ENCODE results near the gene OR6B3. TPM values are rescaled to one million over a fixed set of nuclear protein-coding genes. Genes with fewer than 3 reads are reported as not detected.

Gene OR6B3
- total RNA-seq, 3 donors from 2014 or later (not counting 1 experiment from before 2014, with no cell fraction given): not detected

- DNase-seq (no peak), ATAC-seq (peak in 1 of 3 donors; percentile 21)
- Histone ChIP-seq H3K9me3 (ENCODE audit: control insufficient read depth, insufficient read depth, low read length) (peaks cover 2% of the 10 kb centered on the region), H3K27me3 (ENCODE audit: control insufficient read depth, insufficient read depth, low read length) (peaks cover 2% of the 10 kb centered on the region), H3K36me3 (ENCODE audit: control insufficient read depth, insufficient read depth, low read length) (no peaks in the 10 kb centered on the region), H3K4me1 (ENCODE audit: control insufficient read depth, insufficient read depth, low read length) (no peaks in the 10 kb centered on the region), H3K27ac (ENCODE audit: low read length) (no peak overlapping the region), H3K4me3 (ENCODE audit: low read length) (no peak overlapping the region)
- H3K27me3 Mint-ChIP-seq (ENCODE audit: low read depth in 2 of 2): peaks cover 30 to 55% of the 10 kb centered on the region in 2 donors
- no peak overlapping the region for H3K4me3 Mint-ChIP-seq
- H3K36me3 Mint-ChIP-seq: peaks cover 24% of the 10 kb centered on the region
- H3K9me3 Mint-ChIP-seq: peaks cover 3 to 12% of the 10 kb centered on the region in 2 donors
- no peaks in the 10 kb centered on the region for H3K4me1 Mint-ChIP-seq
- WGBS (ENCODE audit: insufficient coverage): 81% methylated on average over 5 of the region's 5 CpGs
- intact Hi-C loops (cut with micrococcal nuclease): no loop called here
- H3K27ac Mint-ChIP-seq: no peak overlapping the region
- no peak for TF ChIP-seq CTCF (IDR thresholded peaks at IDR 0.05)
These were observed 36.0 kb upstream of the OR6B3 start for GRCh38 chr2:240089306-240089705.

- Mint-ChIP-seq H3K27ac (no peak overlapping the region), H3K9me3 (peaks cover 3 to 12% of the 10 kb centered on the region in 2 donors), H3K27me3 (ENCODE audit: low read depth in 2 of 2) (peaks cover 12 to 59% of the 10 kb centered on the region in 2 donors), H3K36me3 (peaks cover 19% of the 10 kb centered on the region), H3K4me3 (no peak overlapping the region), H3K4me1 (no peaks in the 10 kb centered on the region)
- intact Hi-C loops (cut with micrococcal nuclease): no loop called here
- DNase-seq (no peak), ATAC-seq (no peak)
- Histone ChIP-seq H3K27ac (ENCODE audit: low read length) (no peak overlapping the region), H3K36me3 (ENCODE audit: control insufficient read depth, insufficient read depth, low read length) (no peaks in the 10 kb centered on the region), H3K27me3 (ENCODE audit: control insufficient read depth, insufficient read depth, low read length) (peaks cover 2% of the 10 kb centered on the region), H3K4me3 (ENCODE audit: low read length) (no peak overlapping the region), H3K9me3 (ENCODE audit: control insufficient read depth, insufficient read depth, low read length) (peaks cover 2% of the 10 kb centered on the region), H3K4me1 (ENCODE audit: control insufficient read depth, insufficient read depth, low read length) (no peaks in the 10 kb centered on the region)
- TF ChIP-seq CTCF (IDR thresholded peaks at IDR 0.05): no peak
These were observed 33.2 kb upstream of the OR6B3 start for GRCh38 chr2:240086563-240086962.

GRCh38 chr2:240078631-240079030 lies 25.3 kb upstream of the OR6B3 start:
- Mint-ChIP-seq H3K9me3 (peaks cover 4 to 6% of the 10 kb centered on the region in 2 donors), H3K36me3 (peaks cover 14% of the 10 kb centered on the region), H3K27ac (no peak overlapping the region), H3K4me3 (no peak overlapping the region), H3K27me3 (ENCODE audit: low read depth in 2 of 2) (peaks cover 9 to 70% of the 10 kb centered on the region in 2 donors), H3K4me1 (no peaks in the 10 kb centered on the region)
- ATAC-seq (no peak), DNase-seq (no peak)
- no peaks in the 10 kb centered on the region for H3K36me3 ChIP-seq (ENCODE audit: control insufficient read depth, insufficient read depth, low read length)
- TF ChIP-seq CTCF (IDR thresholded peaks at IDR 0.05): no peak
- H3K4me1 ChIP-seq (ENCODE audit: control insufficient read depth, insufficient read depth, low read length): no peaks in the 10 kb centered on the region
- peaks cover 2% of the 10 kb centered on the region for H3K27me3 ChIP-seq (ENCODE audit: control insufficient read depth, insufficient read depth, low read length)
- H3K4me3 ChIP-seq (ENCODE audit: low read length): no peak overlapping the region
- no peak overlapping the region for H3K27ac ChIP-seq (ENCODE audit: low read length)
- no CpG with 5 or more reads among the region's 2 CpGs for WGBS (ENCODE audit: insufficient coverage)
- intact Hi-C loops (cut with micrococcal nuclease): no loop called here
- no peaks in the 10 kb centered on the region for H3K9me3 ChIP-seq (ENCODE audit: control insufficient read depth, insufficient read depth, low read length)

DNA sequence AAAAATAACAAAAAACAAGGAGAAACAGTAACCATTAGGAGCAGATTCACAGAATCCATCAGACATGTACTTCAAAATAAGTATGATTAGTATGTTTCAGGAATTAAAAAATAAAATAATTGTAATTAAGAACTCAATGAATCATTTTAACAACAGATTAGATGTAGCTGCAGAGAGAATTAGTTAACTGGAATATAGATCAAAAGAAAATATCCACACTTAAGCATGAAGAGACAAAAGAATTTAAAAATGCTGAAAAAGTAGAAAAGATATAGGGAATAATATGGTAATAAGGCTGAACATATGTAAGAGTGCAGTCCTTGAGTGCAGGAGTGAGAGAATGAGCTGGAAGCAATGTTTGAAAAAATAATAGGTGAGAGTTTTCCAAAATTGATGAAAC lies 24.1 kb upstream of the OR6B3 start:
- intact Hi-C loops (cut with micrococcal nuclease): no loop called here
- H3K9me3 Mint-ChIP-seq: peaks cover 4 to 6% of the 10 kb centered on the region in 2 donors
- Histone ChIP-seq H3K27me3 (ENCODE audit: control insufficient read depth, insufficient read depth, low read length) (peaks cover 2% of the 10 kb centered on the region), H3K36me3 (ENCODE audit: control insufficient read depth, insufficient read depth, low read length) (no peaks in the 10 kb centered on the region), H3K4me3 (ENCODE audit: low read length) (no peak overlapping the region), H3K4me1 (ENCODE audit: control insufficient read depth, insufficient read depth, low read length) (no peaks in the 10 kb centered on the region), H3K9me3 (ENCODE audit: control insufficient read depth, insufficient read depth, low read length) (no peaks in the 10 kb centered on the region), H3K27ac (ENCODE audit: low read length) (no peak overlapping the region)
- no peaks in the 10 kb centered on the region for H3K4me1 Mint-ChIP-seq
- ATAC-seq (no peak), DNase-seq (no peak)
- TF ChIP-seq CTCF (IDR thresholded peaks at IDR 0.05): no peak
- H3K27ac Mint-ChIP-seq: no peak overlapping the region
- peaks cover 14% of the 10 kb centered on the region for H3K36me3 Mint-ChIP-seq
- H3K27me3 Mint-ChIP-seq (ENCODE audit: low read depth in 2 of 2): peaks cover 9 to 59% of the 10 kb centered on the region in 2 donors
- no peak overlapping the region for H3K4me3 Mint-ChIP-seq

Data from natural killer cell (primary cell).